WERI-Rb-1 (cell line): Measurements from ENCODE around the gene HOXA7.

Source experiments
- DNase-seq: peaks from one replicate; pipeline ENCODE4 v3.0.0-alpha.2; 2020
- H3K27ac ChIP-seq: fragments of 250-450 bp; sonication (Bioruptor Pico); 2 replicates; pipeline ENCODE4 v1.5.1; 2020; ENCODE audit warnings: mild to moderate bottlenecking, moderate library complexity
- H3K27me3 ChIP-seq: fragments of 250-450 bp; sonication (Bioruptor Pico); 2 replicates; pipeline ENCODE4 v1.5.1; 2021; ENCODE audit warnings: mild to moderate bottlenecking, low read depth, moderate library complexity; ENCODE audit not compliant: insufficient read depth, severe bottlenecking
- H3K36me3 ChIP-seq: fragments of 250-450 bp; sonication (Bioruptor Pico); 2 replicates; pipeline ENCODE4 v1.5.1; 2020; ENCODE audit warnings: mild to moderate bottlenecking, moderate library complexity
- H3K4me3 ChIP-seq: 2 replicates; pipeline ENCODE4 v1.5.1; 2011; ENCODE audit warnings: low read depth, mild to moderate bottlenecking, control low read depth, low read length
- H3K9me3 ChIP-seq: fragments of 250-450 bp; sonication (Bioruptor Pico); 2 replicates; pipeline ENCODE4 v1.5.1; 2021; ENCODE audit warnings: mild to moderate bottlenecking, moderate library complexity; ENCODE audit not compliant: severe bottlenecking
- TF ChIP-seq, protein P1 (sequence below): IDR thresholded peaks from 2 replicates; pipeline ENCODE4 v1.5.1; 2011; ENCODE audit warnings: low read depth, mild to moderate bottlenecking, control low read depth, inconsistent platforms, low read length

The HOXA7 gene

GRCh38 chr7:27112955-27113949, 43.2 kb downstream of the HOXA7 start:
- H3K4me3 ChIP-seq, result peak overlapping the region; percentile 53
- peak; percentile 80 for DNase-seq
- TF ChIP-seq, protein P1, sequence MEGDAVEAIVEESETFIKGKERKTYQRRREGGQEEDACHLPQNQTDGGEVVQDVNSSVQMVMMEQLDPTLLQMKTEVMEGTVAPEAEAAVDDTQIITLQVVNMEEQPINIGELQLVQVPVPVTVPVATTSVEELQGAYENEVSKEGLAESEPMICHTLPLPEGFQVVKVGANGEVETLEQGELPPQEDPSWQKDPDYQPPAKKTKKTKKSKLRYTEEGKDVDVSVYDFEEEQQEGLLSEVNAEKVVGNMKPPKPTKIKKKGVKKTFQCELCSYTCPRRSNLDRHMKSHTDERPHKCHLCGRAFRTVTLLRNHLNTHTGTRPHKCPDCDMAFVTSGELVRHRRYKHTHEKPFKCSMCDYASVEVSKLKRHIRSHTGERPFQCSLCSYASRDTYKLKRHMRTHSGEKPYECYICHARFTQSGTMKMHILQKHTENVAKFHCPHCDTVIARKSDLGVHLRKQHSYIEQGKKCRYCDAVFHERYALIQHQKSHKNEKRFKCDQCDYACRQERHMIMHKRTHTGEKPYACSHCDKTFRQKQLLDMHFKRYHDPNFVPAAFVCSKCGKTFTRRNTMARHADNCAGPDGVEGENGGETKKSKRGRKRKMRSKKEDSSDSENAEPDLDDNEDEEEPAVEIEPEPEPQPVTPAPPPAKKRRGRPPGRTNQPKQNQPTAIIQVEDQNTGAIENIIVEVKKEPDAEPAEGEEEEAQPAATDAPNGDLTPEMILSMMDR, result no peak

DNA sequence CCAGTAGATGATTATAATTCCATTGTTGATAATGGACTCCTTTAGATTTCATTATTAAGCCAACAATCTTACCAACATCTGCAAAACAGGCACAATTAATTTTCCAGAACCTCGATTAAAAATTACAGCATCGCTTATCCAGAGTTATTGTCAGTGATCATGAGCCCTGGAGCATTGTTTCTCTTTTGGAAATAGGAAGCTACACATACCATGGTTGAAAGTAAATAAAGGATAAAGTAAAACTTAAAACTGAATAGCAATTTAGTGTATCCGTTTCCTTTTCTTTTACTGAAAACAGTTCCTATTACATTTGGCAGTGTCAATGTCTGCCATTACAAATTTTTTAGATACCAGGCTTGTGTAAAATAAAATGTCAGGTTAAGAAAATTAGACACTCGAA, 44.1 kb downstream of the HOXA7 start:
- H3K9me3 ChIP-seq, result no peaks in the 10 kb centered on the region
- H3K36me3 ChIP-seq, result no peaks in the 10 kb centered on the region
- H3K4me3 ChIP-seq, result no peak overlapping the region
- no peak for DNase-seq
- no peak overlapping the region for H3K27ac ChIP-seq
- peaks cover 76% of the 10 kb centered on the region for H3K27me3 ChIP-seq
- TF ChIP-seq, protein P1, result no peak

More at GRCh38 chr7:27112955-27113949, 43.2 kb downstream of the HOXA7 start:
- Histone ChIP-seq H3K36me3 (no peaks in the 10 kb centered on the region), H3K27me3 (peaks cover 74% of the 10 kb centered on the region), H3K27ac (peak overlapping the region; percentile 84), H3K9me3 (no peaks in the 10 kb centered on the region)

- peaks cover 79% of the 10 kb centered on the region for H3K27me3 ChIP-seq
- no peak for DNase-seq
- TF ChIP-seq, protein P1, result no peak
- H3K4me3 ChIP-seq, result no peak overlapping the region
- H3K36me3 ChIP-seq, result no peaks in the 10 kb centered on the region
- H3K27ac ChIP-seq, result no peak overlapping the region
- no peaks in the 10 kb centered on the region for H3K9me3 ChIP-seq
Measured at GRCh38 chr7:27111751-27112277, 44.7 kb downstream of the HOXA7 start.

DNA sequence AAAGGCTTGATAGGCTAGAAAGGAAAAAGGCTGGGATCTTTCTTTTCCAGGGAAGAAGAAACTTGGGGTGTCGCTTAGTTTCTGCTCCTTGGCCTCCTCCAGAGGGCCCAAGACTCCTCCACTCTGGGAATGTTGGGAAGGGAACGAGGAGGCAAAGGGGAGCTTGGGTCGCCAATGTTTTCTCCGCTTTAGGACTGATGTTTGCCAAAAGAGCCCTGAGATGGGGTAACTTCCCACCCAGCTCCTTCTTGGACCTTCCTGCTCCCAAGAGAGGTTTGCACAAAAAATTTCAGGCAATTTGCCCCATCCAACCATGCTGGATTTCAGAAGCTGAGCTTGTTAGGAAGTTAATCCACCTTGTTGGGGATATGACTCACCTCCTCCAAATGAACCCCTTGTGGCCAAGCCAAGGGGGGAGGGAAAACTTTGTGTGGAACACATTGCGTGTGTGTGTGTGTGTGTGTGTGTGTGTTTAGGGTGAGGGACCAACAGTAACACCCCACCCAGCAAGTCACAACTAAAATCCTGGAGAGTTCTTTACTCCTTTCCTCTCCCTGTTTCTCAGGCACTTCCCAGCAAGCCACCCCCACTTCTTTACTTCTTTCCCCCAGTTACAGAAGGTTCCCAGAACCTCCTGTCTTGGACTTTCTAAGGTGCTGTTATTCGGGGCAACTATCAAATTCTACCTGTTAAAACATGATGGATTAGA, 45.3 kb downstream of the HOXA7 start:
- Histone ChIP-seq H3K4me3 (no peak overlapping the region), H3K27me3 (peaks cover 82% of the 10 kb centered on the region), H3K27ac (no peak overlapping the region), H3K36me3 (no peaks in the 10 kb centered on the region), H3K9me3 (no peaks in the 10 kb centered on the region)
- TF ChIP-seq, protein P1, result no peak
- DNase-seq, result no peak

GRCh38 chr7:27110186-27111031, 46.1 kb downstream of the HOXA7 start:
- TF ChIP-seq, protein P1, result no peak
- DNase-seq, result no peak
- H3K4me3 ChIP-seq, result no peak overlapping the region
- H3K36me3 ChIP-seq, result no peaks in the 10 kb centered on the region
- no peaks in the 10 kb centered on the region for H3K9me3 ChIP-seq
- H3K27ac ChIP-seq, result no peak overlapping the region
- peaks cover 83% of the 10 kb centered on the region for H3K27me3 ChIP-seq
